GM19455 (cell line): ENCODE data around the gene TMEM248.
"Not testable (repeated sequence)": the region's sequence is repeated elsewhere in the genome, so short reads cannot be mapped to it uniquely, and the experiment has no call there.

ENCODE experiments used
- ATAC-seq: cut with Tn5 transposase; IDR thresholded peaks from one replicate; pipeline ENCODE4 v1.9.1; 2021; ENCODE audit not compliant: unreplicated experiment

TMEM248 gene

GRCh38 chr7:66908598-66908997, 12.4 kb upstream of the TMEM248 start:
- not testable (repeated sequence) for ATAC-seq

GRCh38 chr7:66910789-66911188, 10.2 kb upstream of the TMEM248 start:
- no peak for ATAC-seq

- ATAC-seq, result not testable (repeated sequence)
These were observed 9.8 kb upstream of the TMEM248 start for GRCh38 chr7:66911191-66911590.

- ATAC-seq, result no peak
These were observed 8.8 kb upstream of the TMEM248 start for GRCh38 chr7:66912195-66912594.

- no peak for ATAC-seq
These were observed 7.6 kb upstream of the TMEM248 start for GRCh38 chr7:66913118-66914037.

- not testable (repeated sequence) for ATAC-seq
These were observed 3.1 kb upstream of the TMEM248 start for GRCh38 chr7:66917904-66918303.

GRCh38 chr7:66919304-66919703, 1.7 kb upstream of the TMEM248 start:
- no peak for ATAC-seq

GRCh38 chr7:66919704-66920103, 1.3 kb upstream of the TMEM248 start:
- ATAC-seq, result no peak

- no peak for ATAC-seq
These were observed 769 bp upstream of the TMEM248 start for GRCh38 chr7:66920256-66920655.

- ATAC-seq, result peak; percentile 32
These were observed 432 bp downstream of the TMEM248 start for GRCh38 chr7:66921396-66921917.

- ATAC-seq, result no peak
These were observed 977 bp downstream of the TMEM248 start for GRCh38 chr7:66921918-66922486.

GRCh38 chr7:66925255-66925654, 4.2 kb downstream of the TMEM248 start:
- ATAC-seq, result no peak

GRCh38 chr7:66927348-66927948, 6.4 kb downstream of the TMEM248 start:
- ATAC-seq, result no peak

GRCh38 chr7:66928388-66928787, 7.4 kb downstream of the TMEM248 start:
- ATAC-seq, result no peak

- no peak for ATAC-seq
These were observed 8.1 kb downstream of the TMEM248 start for GRCh38 chr7:66929165-66929564.

- no peak for ATAC-seq
These were observed 8.9 kb downstream of the TMEM248 start for GRCh38 chr7:66929935-66930334.

- ATAC-seq, result no peak
These were observed 9.3 kb downstream of the TMEM248 start for GRCh38 chr7:66930341-66930740.

- ATAC-seq, result no peak
These were observed 12.4 kb downstream of the TMEM248 start for GRCh38 chr7:66933469-66933868.

- no peak for ATAC-seq
These were observed 16.9 kb downstream of the TMEM248 start for GRCh38 chr7:66937940-66938339.

GRCh38 chr7:66939325-66939724, 18.3 kb downstream of the TMEM248 start:
- no peak for ATAC-seq

GRCh38 chr7:66946545-66946944, 25.5 kb downstream of the TMEM248 start:
- ATAC-seq, result no peak
